Measurements from ENCODE around the gene MAP3K4.

MAP3K4 gene

DNA sequence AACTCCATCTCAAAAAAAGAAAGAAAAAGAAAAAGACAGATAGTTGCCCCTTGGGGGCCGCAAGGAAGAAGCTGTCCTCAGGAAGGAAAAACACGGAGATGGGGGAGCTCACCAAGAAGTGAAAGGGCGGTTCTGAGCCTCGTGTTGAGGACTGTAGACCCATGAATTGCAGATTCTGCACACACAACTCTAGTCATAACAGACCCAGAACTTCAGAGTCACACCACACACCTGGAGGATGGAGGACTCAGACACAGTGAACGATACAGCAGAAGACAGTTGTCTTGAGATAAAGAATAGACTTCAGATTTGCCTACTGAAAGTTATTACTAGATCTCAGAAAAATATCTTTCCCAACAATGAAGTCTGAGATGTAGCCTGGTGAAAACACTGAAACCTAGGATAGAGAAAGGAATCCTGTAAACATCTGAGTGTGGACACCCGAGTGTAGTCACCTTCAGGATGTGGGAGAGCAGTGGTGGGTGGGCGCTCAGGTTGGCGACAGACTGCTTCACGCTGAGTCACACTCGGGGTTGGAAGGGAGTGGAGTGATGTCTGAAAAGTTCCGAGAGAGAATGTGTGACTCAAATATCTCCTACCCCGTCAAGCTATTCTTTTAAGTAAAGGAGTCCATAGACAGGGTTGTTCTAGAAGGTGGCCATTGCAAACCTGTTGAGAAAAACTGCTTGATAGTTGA lies 88.1 kb downstream of the MAP3K4 start:
- DNase-seq: peak in 20 of 58 donors; percentile 7 to 51 (median 32)

DNA sequence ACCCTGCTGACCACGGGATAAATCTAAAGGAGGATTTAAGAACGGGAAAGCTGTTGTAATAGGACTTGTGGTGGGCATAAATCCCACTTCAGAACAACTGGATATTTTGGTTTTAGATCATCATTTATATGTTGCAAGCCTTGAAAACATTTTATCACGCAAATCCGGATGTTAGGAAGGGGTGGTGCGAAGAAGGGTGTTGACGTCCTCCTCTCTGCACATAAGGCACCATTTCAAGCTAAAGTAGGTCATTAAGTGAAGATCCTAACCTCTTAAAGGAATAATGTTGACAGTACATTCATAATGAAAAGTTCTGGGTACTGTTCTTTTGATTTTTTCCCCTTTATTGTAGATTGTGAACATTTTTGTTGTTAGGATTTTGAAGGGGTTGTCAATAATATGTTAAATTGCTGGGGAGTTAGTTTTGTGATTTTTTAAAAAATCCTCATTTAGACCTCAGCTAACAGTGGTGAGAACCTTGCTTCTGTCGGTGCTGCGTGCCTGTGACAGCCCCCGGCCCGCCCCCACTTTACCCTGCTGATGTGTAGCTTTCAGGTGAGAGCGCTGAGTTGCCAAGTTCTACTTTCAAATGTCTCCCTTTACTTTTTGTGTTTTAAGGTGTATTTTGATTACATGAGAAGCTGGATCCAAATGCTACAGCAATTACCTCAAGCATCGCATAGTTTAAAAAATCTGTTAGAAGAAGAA lies 88.8 kb downstream of the MAP3K4 start:
- DNase-seq: no peak

DNA sequence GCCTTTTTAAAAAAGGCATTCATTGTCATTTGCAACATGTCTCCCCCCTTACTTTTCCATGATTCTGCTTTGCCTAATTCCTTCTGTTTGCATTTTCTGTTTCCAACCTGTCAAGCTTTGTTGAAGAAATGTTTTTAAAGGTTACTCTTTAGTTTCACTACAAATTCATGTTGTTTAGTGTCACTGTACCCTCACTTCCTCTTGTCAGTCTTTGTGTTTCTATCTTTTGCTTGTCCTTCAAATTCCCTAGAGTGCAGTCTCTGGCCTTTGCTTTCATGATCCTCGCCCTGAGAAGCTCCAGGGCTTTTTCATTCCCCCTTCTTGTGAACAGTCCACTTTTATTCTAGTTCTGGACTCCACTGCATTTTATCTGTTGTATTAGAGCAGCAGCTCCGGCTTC lies 90.6 kb downstream of the MAP3K4 start:
- no peak for DNase-seq

DNA sequence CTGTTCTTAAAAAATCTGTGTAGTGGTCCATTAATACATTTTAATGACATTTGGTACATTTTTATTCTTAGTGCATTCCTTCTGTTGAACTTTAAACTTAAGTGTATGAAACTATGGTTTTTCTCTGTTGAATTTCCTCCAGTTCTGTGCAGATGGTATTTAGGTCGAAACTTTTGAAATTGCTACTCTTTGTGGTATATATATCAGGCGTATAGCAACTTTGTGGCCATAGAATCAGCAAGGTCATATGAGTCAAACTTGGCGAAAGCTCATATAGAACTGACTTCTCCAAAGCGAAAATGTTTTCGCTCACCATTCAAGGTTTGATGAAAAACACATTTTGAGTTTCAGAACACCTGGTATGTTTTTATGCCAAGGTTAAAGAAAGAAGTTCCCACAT lies 93.7 kb downstream of the MAP3K4 start:
- no peak for DNase-seq

DNA sequence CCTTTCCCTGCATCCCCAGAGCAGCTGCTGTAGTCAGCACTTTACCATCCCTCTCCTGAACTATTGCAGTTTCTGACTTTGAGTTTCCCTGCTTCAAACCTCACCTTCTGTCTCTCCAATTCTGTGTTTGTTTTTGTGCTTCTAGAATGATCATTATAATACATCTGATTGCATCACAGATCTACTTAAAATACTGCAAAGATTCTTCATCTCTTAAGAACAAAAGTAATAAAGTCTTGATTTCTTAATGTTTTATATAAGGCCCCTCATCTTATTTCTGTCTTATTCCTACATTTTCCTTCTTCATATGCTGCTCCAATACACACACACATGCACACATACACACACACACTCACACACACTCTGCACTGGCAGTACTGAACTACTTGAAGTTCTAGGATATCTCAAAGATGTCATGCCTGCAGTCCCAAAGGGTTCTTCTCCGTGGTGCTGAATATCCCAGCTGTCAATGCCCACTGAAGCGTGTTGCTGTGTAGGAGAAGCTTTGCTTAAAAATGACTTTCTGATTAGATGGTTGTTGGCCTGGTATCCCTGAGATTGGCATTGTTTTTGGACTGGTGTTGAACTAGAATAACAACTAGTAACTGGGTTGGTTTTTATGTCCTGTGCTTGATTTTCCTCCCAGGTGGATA lies 97.2 kb downstream of the MAP3K4 start:
- no peak for DNase-seq

DNA sequence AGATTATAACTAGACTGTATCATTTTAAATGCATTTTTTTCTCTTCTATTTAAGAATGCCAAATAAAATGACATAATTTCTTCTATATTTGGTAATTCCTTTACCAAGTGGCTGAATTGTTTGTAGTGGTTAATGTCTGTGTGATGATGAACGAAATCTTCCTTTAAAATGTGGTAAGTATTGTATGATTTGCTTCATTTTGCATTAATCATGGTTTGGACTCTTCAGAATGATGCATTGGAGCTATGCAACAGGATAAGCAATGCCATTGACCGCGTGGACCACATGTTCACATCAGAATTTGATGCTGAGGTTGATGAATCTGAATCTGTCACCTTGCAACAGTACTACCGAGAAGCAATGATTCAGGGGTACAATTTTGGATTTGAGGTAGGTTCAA lies 99.6 kb downstream of the MAP3K4 start:
- no peak for DNase-seq

GRCh38 chr6:161091972-161092701 lies 100.6 kb downstream of the MAP3K4 start:
- no peak for DNase-seq

GRCh38 chr6:161094955-161095354 lies 103.4 kb downstream of the MAP3K4 start:
- no peak for DNase-seq

- DNase-seq: no peak
These were observed 104.3 kb downstream of the MAP3K4 start for GRCh38 chr6:161095916-161096315.

DNA sequence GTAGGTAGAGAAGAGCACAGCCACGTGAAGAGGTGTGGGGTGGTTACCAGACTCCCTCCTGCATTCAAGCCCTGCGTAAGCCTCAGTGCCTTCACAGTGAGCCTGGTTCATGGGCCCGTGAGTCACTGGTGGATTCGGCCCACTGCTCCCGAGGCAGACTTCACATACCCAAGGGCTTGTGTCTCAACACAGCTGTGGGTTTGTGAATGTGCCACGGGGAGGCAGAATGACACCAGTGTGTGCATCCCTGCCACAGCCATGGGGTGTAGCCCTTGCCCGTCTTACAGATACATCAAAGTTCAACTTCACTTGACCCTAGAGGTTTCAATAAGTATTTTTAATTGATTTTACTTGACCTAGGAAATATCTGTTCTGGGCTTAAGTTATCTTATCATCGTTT lies 108.5 kb downstream of the MAP3K4 start:
- DNase-seq: peak in 38 of 58 donors; percentile 13 to 60 (median 37)

- peak in 8 of 58 donors; percentile 6 to 29 (median 16) for DNase-seq
These were observed 109.9 kb downstream of the MAP3K4 start for GRCh38 chr6:161101517-161101916.

DNA sequence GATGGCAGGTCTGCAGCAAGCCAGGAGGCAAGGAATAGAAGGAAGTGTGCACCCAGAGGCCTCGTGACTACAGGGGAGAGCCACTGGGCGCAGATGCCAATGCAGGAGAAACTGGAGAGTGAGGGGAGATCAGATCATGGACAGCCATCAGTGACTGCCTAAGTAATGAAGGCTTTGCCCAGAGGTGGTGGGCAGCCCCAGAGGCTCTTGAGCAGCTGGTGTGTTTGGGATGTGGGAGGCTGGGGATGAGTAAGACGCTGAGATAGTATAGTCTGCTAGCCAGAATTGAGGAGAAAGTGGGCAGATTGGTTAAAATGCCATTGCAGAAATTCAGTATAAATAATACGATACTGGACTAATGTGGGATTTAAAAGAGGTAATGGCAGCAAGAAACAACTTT lies 111.9 kb downstream of the MAP3K4 start:
- peak in 5 of 58 donors; percentile 16 to 33 (median 29) for DNase-seq

GRCh38 chr6:161104966-161105365 lies 113.4 kb downstream of the MAP3K4 start:
- DNase-seq: no peak

GRCh38 chr6:161105408-161105807 lies 113.8 kb downstream of the MAP3K4 start:
- no peak for DNase-seq

DNA sequence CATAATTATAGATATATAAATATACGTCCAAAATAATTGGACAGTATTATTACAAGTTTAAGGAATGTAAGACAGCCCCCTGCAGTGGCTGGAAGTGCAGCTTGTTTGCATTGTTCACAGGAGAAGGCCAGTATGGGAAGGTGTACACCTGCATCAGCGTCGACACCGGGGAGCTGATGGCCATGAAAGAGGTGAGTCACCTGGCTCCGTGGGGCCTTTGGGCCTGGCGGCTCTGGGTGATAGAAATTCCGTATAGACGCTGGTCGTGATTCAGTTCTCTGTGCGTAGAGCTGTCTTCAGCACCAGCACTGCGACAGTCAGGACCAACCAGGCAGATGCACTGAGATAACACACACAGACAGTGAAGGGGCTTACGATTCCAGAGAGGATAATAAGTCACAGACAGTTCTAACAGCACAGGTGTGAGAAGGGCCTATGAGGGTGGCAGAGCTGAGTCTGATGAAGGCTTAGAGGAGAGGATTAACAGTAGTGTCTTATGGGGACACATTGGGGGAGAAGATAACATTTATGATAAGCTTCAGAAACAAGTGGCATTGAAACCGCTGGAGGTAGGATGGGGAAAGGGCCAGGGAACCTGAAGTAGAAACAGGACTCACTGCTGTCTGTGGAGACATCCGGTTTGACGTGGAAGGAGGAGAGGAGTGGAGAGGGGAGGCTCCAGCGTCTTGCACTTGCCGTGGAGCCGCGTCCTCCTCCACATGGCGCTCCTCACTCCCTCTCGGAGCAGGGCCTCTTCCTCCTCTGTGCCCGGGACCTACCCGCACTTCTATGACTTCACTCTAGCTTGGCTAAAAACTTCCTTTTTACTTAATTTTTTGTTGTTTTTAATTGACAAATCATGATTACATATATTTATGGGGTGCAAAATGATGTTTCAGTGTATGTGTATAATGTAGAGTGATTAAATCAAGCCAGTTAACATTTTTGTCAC lies 116.5 kb downstream of the MAP3K4 start:
- no peak for DNase-seq

DNA sequence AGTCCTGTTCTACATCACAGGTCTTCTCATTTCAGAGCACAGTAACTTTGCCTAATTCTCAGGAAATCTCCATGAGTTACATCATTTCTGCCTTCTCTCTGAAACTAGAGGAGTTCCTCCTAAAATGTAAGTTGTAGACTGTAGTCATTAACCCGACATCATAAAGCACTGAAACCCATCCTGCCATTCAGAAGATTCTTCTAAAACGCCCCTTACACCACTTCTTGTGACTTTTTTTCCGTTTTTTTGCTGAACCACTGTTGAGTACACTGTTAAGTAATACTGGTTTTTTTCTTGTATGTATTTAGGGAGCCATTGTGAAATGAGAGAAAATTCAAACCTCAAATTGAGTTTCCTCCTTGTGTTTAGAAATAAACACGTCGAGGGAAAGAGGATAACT lies 117.3 kb downstream of the MAP3K4 start:
- no peak for DNase-seq

DNA sequence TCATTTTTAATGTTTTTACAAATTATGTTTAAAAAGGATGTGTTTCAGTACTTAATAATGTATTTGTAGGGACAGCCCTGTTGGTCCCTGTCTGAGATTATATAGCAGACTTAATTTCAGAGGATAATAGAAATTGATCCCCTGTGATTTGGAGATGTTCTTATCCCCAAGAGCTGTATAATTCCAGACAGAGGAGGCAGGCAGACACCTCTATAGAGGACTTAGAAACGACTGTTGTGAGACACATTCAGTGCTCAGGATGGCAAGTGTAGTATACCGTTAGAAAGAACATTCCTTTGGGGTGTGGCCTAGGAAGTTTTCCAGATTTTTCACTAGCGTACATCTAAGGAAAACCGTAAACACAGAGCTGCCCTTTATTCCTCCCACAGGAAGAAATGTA lies 117.8 kb downstream of the MAP3K4 start:
- no peak for DNase-seq

GRCh38 chr6:161110028-161110779 lies 118.6 kb downstream of the MAP3K4 start:
- DNase-seq: peak in 1 of 58 donors; percentile 38

DNA sequence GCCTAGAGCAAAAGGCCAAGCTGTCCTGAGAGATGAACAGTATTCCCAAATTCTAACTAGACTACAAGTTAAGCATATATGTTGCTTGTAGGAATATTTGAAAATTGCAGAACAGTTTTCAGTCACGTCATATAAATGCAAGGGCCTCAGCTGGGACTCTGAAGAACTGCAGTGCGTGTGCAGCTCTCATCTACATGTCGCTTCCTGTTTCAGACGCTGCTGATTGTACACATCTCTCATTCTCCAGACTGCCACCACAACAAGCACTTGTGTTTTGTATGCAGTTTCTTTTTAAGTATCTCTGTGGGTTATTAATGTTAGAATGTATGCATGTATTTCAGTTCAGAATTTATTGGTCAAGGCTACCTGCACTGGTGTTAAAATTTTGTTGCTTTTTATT lies 119.7 kb downstream of the MAP3K4 start:
- no peak for DNase-seq

DNA sequence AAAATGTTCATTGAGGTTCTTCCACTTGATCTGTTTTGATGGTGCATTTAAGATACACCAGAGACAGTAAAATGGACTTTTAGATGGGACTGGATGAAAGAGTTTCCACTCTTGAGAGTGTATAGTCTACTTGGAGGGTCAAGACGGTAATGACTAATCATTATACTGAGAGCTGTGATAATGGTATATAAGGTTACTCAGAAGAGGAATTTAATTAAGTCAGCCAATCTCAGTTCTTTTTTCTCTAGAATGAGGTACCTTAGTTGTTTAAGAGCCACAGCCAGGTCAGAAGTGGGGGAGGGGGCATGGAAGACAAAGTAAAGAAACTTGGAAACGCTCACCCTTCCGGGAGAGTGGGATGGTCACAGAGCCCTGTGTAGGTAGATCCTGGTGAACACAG lies 123.9 kb downstream of the MAP3K4 start:
- no peak for DNase-seq

Data from anterior cingulate cortex (tissue), 58 donors.